ENCODE data around the gene CBLC.
"Not testable (repeated sequence)": the region's sequence is repeated elsewhere in the genome, so short reads cannot be mapped to it uniquely, and the experiment has no call there.

The CBLC gene

GRCh38 chr19:44822177-44822576 is 44.5 kb downstream of the CBLC start:
- DNase-seq, result no peak

GRCh38 chr19:44822670-44823372 is 45.1 kb downstream of the CBLC start:
- no peak for DNase-seq

- no peak for DNase-seq
These were observed 45.6 kb downstream of the CBLC start for GRCh38 chr19:44823373-44823698.

GRCh38 chr19:44824761-44825160 is 47.1 kb downstream of the CBLC start:
- DNase-seq, result no peak

GRCh38 chr19:44832875-44833274 is 55.2 kb downstream of the CBLC start:
- not testable (repeated sequence) for DNase-seq

GRCh38 chr19:44834399-44834798 is 56.7 kb downstream of the CBLC start:
- DNase-seq, result not testable (repeated sequence)

GRCh38 chr19:44839276-44839675 is 61.6 kb downstream of the CBLC start:
- peak; percentile 92 to 96 for DNase-seq

- no peak for DNase-seq
These were observed 63.1 kb downstream of the CBLC start for GRCh38 chr19:44840811-44841210.

GRCh38 chr19:44841231-44841630 is 63.5 kb downstream of the CBLC start:
- DNase-seq, result no peak

GRCh38 chr19:44845286-44845611 is 67.6 kb downstream of the CBLC start:
- DNase-seq, result no peak

- DNase-seq, result peak; percentile 91 to 98
These were observed 68.1 kb downstream of the CBLC start, which contains the start of gene NECTIN2 for GRCh38 chr19:44845612-44846454. TSS of gene NECTIN2 (plus strand) at chr19:44846297. CDS start at chr19:44846526, 229 bp downstream.

- DNase-seq, result peak in 1 of 2 experiments; percentile 63
These were observed 68.9 kb downstream of the CBLC start for GRCh38 chr19:44846455-44847143.

- peak; percentile 56 to 84 for DNase-seq
These were observed 69.7 kb downstream of the CBLC start for GRCh38 chr19:44847144-44848035.

GRCh38 chr19:44848036-44848811 is 70.5 kb downstream of the CBLC start:
- DNase-seq, result peak in 1 of 2 experiments; percentile 70

GRCh38 chr19:44848812-44849447 is 71.2 kb downstream of the CBLC start:
- DNase-seq, result peak in 1 of 2 experiments; percentile 30

Measured in NCI-H526 (cell line).